ENCODE results near the gene SLC35F3.

GRCh38 chr1:234148350-234148749 is 243.9 kb downstream of the SLC35F3 start:
- TF ChIP-seq CTCF (IDR thresholded peaks at IDR 0.05; ENCODE audit: insufficient read depth, low read depth, low read length) (no peak), EZH2 (IDR thresholded peaks at IDR 0.05; ENCODE audit: insufficient read depth, low read length) (no peak)

All from astrocyte (in vitro differentiated cells and primary cell).